Progenitor cell of endocrine pancreas (in vitro differentiated cells): ENCODE results near the gene RECQL. TPM values are rescaled to one million over a fixed set of nuclear protein-coding genes. Genes with fewer than 3 reads are reported as not detected.
A peak's percentile ranks its signal among the peaks of the same experiment; 100 is the strongest.
"Not testable (repeated sequence)": the region's sequence is repeated elsewhere in the genome, so short reads cannot be mapped to it uniquely, and the experiment has no call there.

ENCODE experiments used
- DNase-seq: peaks from one replicate; pipeline ENCODE4 v3.0.0; 2021; ENCODE audit warnings: low spot score; ENCODE audit not compliant: unreplicated experiment
- H3K27ac Mint-ChIP-seq: 2 replicates; pipeline ENCODE4 v1.8.0; 2021; ENCODE audit warnings: mild to moderate bottlenecking, moderate library complexity, mixed read lengths
- H3K27me3 Mint-ChIP-seq: 2 replicates; pipeline ENCODE4 v1.8.0; 2021; ENCODE audit warnings: mixed read lengths
- H3K36me3 Mint-ChIP-seq: 2 replicates; pipeline ENCODE4 v1.8.0; 2022; ENCODE audit warnings: mixed read lengths; ENCODE audit not compliant: insufficient read depth
- H3K4me1 Mint-ChIP-seq: 2 replicates; pipeline ENCODE4 v1.8.0; 2021; ENCODE audit warnings: low read depth, mixed read lengths
- H3K4me3 Mint-ChIP-seq: 2 replicates; pipeline ENCODE4 v1.8.0; 2021; ENCODE audit warnings: low read depth, mild to moderate bottlenecking, moderate library complexity, mixed read lengths
- H3K9me3 Mint-ChIP-seq: 2 replicates; pipeline ENCODE4 v1.8.0; 2021; ENCODE audit warnings: low read depth, mixed read lengths
- total RNA-seq: library from RNA; stranded (reverse); gene quantifications from 2 replicates; pipeline ENCODE4 v1.2.1, GENCODE V29; 2021
- TF ChIP-seq, protein P1 (sequence below): fragments of 200-600 bp; sonication (generic); IDR thresholded peaks from one replicate; pipeline ENCODE4 v1.5.0; 2021; ENCODE audit warnings: antibody characterized with exemption, mild to moderate bottlenecking; ENCODE audit not compliant: unreplicated experiment

The RECQL gene
- total RNA-seq, 1 donor from 2014 or later, result 36.6 TPM

- TF ChIP-seq, protein P1, sequence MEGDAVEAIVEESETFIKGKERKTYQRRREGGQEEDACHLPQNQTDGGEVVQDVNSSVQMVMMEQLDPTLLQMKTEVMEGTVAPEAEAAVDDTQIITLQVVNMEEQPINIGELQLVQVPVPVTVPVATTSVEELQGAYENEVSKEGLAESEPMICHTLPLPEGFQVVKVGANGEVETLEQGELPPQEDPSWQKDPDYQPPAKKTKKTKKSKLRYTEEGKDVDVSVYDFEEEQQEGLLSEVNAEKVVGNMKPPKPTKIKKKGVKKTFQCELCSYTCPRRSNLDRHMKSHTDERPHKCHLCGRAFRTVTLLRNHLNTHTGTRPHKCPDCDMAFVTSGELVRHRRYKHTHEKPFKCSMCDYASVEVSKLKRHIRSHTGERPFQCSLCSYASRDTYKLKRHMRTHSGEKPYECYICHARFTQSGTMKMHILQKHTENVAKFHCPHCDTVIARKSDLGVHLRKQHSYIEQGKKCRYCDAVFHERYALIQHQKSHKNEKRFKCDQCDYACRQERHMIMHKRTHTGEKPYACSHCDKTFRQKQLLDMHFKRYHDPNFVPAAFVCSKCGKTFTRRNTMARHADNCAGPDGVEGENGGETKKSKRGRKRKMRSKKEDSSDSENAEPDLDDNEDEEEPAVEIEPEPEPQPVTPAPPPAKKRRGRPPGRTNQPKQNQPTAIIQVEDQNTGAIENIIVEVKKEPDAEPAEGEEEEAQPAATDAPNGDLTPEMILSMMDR, result no peak
- Mint-ChIP-seq H3K9me3 (peaks cover 9% of the 10 kb centered on the region), H3K4me3 (no peak overlapping the region), H3K4me1 (no peaks in the 10 kb centered on the region), H3K27me3 (peaks cover 3% of the 10 kb centered on the region), H3K27ac (no peak overlapping the region), H3K36me3 (peaks cover 2% of the 10 kb centered on the region)
- no peak for DNase-seq
Observed at GRCh38 chr12:21429994-21430393, 71.4 kb downstream of the RECQL start.

DNA sequence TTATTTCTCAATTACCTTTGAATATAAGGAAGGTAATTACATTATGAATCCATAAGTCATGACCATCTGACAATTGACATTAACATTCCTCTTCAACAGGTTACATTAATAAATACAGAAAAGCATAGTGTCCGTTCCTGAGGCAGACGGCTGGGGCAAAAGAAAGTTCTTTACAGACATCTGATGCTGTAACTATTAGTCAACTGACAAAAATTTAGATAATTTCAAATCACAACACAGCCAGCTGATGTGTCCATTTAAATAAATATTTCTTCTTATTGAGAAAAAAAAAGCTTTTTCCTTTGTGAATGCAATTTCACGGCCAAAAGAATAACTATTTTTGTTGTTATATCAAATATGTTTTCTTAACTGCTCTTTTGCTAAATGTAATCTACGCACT lies 73.2 kb downstream of the RECQL start:
- H3K27me3 Mint-ChIP-seq, result no peaks in the 10 kb centered on the region
- TF ChIP-seq, protein P1, result no peak
- H3K4me3 Mint-ChIP-seq, result no peak overlapping the region
- no peaks in the 10 kb centered on the region for H3K4me1 Mint-ChIP-seq
- DNase-seq, result no peak
- H3K27ac Mint-ChIP-seq, result no peak overlapping the region
- H3K36me3 Mint-ChIP-seq, result peaks cover 2% of the 10 kb centered on the region
- peaks cover 9% of the 10 kb centered on the region for H3K9me3 Mint-ChIP-seq

GRCh38 chr12:21419009-21419699 lies 82.3 kb downstream of the RECQL start:
- Mint-ChIP-seq H3K4me3 (peak overlapping the region; percentile 53), H3K27ac (peak overlapping the region; percentile 64)
- not testable (repeated sequence) for H3K4me1 Mint-ChIP-seq, H3K36me3 Mint-ChIP-seq, H3K9me3 Mint-ChIP-seq, H3K27me3 Mint-ChIP-seq, DNase-seq

Other genes starting within 250 kb of the RECQL start
- 14.1 and 14.7 TPM in 2 replicates for gene SLCO1A2, start 166.7 kb downstream of the RECQL start, total RNA-seq
- gene IAPP, start 128.7 kb downstream of the RECQL start, total RNA-seq, result 0.24 TPM in 1 of 2 replicates, not detected in the other
- gene PYROXD1, start 64.0 kb downstream of the RECQL start, total RNA-seq, result 16.8 and 17.7 TPM in 2 replicates
- 41.1 and 49.3 TPM in 2 replicates for gene GOLT1B, start 154 bp upstream of the RECQL start, total RNA-seq
- gene SPX, start 24.7 kb upstream of the RECQL start, total RNA-seq, result 2.6 and 2.7 TPM in 2 replicates
- gene GYS2, start 103.2 kb upstream of the RECQL start, total RNA-seq, result not detected in 2 replicates
- gene LDHB, start 156.2 kb upstream of the RECQL start, total RNA-seq, result 1,628 and 1,645 TPM in 2 replicates